A549 treated with dexamethasone at 1 μM for 4 hours (cell line): Measurements from ENCODE around the gene SLC35G4. TPM values are rescaled to one million over a fixed set of nuclear protein-coding genes. Genes with fewer than 3 reads are reported as not detected.

ENCODE experiments used
- total RNA-seq: library from RNA; stranded (reverse); fragments of 200-300 nt; extraction: Qiagen RNA extraction; gene quantifications from 5 replicates; pipeline ENCODE4 v1.2.3, GENCODE V29; 2022

The SLC35G4 gene
- total RNA-seq = not detected in 5 replicates

GRCh38 chr18:11609488-11609887 lies at the start of gene SLC35G4:
Gene SLC35G4 (plus strand): TSS chr18:11609596. CDS start chr18:11609596, 0 bp downstream.

Other genes with a start within 250 kb of the SLC35G4 start
- gene GNAL, start 79.7 kb downstream of the SLC35G4 start, total RNA-seq = 5.7 to 8.6 TPM (median 7.4 TPM) in 5 replicates
- 39.9 to 49.0 TPM (median 41.2 TPM) in 5 replicates for gene CHMP1B, start 241.8 kb downstream of the SLC35G4 start, total RNA-seq